HG02943 (cell line): Measurements from ENCODE around the gene PRDM8.

Source experiments
- ATAC-seq: cut with Tn5 transposase; IDR thresholded peaks from one replicate; pipeline ENCODE4 v1.9.1; 2021; ENCODE audit warnings: mild to moderate bottlenecking, low read depth, moderate library complexity; ENCODE audit not compliant: unreplicated experiment

The PRDM8 gene

DNA sequence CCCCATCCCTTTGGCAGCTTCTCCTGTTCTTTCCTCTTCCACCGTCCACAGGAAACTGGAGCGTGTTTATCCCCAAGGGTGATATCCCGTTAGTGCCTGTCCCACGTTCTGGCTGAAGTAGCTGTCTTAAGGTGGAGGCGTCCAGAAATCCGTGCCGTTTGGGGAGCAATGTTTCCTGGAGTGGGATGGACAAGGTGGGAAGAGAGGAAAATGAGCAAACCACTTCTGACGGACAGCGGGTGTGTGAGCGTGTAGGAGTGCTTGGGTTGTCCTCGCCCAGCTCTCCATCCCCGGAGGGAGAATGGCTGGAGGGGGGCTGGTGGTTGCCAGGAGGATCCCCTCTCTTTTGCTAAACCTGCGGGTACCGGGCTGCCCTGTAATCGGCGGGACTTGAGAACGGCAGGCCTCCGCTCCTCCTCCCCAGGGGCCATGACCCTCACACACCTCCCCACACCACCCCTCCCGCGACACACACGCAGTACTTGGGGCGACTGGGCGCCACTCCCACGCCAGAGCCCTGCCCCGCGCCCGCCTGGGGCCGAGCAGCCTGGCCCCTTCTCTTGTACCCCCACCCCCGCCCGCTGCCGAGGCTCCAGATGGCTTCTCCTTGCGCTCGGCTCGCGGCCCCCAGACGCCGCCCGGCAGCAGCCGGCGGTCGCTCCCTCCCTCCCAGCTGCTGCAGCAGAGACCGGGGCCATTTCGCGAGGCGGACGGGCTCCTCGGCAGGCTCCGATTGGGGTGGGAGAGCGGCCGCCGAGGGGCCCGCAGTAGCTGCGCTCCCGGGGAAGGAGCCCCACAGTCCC is 13.9 kb upstream of the PRDM8 start:
- ATAC-seq = peak; percentile 16

DNA sequence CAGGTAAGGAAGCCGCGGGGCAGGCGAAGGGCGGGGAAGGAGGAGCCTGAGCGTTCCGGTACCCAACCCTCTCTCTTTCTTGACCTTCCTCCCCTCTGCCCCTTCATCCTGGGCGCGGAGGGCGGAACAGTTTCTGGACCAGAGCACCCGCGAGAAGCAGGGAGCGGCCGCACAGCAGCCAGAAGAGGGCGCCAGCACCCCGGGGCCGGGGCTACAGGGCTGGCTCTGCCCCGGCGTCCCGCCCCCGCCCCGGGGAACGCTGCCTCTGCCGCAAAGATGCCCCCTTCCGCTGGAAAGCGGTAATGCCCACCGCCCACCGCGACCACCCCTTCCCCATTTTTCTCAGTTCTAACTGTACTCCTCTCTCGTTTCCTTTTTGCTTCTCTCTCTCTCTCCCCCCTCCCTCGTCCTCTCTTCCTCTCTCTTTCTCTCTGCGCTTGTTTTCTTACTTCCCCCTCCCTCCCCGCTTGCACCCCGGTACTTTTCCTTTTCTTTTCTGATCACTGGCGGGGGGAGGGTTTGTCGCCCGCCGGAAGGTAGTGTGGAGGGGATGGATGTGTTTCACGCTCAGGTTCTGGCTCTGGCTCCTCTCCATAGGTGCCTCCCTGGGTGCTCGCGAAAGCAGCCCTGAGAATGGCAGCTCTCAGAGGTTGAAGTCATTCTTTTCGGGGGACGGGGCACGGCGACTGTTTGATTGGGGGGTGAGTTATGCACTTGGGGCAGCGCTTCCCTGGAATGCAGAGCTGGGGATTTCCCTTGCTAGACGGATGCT is 13.1 kb upstream of the PRDM8 start:
- ATAC-seq = peak; percentile 87

DNA sequence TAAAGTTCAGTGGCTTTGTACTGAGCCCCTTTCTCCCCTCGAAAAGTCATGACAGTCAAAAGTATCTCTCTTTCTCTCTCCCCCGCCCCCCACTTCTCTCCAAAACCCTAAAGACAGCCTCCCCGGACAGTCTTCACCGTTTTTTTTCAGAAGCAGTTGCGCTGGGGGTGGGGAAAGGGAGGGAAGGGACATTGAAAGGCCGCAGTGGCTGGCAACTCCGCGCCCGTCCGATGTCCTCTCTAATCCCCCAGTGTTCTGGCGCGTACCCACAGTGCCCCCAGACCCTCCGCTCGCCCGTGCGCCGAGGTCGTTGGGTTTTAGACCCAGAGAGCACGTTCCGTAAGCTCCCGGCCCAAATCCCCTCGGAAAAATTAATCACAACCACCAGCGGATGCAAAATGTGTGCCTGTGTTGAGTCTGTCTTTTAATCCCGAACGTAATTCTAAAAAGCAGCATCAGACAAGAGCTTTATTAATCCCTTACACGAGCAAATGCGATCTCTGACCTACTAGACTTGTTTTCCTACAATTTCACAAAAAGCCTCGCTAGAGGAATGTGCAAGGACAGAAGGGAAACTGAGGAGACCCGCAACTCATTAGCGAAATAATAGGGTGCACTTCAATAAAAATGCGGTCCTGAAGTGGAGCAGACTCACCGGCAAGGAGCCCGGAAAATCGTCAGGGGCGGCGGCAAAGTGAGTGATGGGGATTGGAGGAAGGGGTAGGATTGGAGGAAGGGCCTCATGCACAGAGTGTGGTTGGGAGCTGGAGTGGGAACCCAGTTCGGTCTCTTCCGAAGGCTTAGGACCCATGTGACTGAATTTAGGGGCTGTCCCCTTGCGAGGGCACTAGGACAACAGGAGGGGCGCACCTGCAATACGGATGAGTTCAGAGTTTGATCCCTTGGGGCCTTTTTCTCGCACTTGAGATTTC is 12.2 kb upstream of the PRDM8 start:
- ATAC-seq = no peak

DNA sequence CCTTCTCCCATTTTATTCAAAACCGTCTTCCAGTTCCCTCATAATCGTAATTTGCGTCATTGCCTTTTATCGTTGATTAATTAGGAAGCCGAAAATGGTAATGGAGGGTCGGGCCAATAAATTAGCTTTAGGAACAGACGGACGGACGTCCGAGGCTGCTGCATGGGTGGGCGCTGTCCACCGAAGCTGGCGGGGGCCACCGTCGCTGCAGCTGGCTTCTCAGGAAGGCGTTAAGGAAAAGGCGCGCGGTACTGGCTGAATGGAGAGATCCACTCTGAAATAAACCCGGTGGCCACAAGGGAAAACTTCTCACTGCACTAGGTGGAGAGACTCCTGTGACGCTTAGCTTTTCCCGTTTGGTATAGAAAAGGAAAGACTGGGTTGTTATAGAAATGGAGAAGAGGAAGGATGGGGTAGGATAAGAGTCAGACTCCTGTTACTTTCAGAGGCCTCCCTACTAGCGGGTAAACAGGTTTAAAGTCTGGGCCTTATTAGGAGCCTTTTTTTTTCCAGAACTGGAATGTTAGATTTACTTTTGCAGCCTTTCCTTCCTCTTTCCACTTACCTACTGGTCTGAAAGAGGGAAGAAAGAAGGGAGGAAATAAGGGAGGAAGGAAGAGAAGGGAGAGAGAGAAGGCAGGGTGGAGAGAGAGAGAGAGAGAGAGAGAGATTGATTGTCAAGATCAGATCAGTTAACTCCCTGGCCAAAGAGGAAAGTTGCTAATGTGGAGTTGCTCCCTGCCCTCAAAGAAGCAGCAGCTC is 11.3 kb upstream of the PRDM8 start:
- ATAC-seq = no peak

DNA sequence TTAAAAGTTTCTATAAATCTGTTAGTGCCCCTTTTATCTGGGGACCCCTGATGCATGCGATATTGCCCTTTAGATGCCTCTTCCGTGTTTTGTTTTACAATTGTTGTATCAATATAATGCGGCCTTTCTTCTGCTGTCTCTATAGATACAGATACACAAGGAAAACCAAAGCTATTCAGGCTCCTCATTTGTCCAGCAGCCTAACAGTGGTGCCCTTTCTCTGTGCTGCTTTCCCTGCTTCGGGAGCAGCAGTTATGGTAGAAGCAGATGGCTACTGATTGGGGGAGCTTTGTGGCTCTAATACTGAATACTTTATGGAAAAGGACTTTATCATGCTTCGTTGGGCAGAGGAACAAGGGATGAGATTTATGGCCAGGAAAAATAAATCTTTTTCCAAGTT is 10.6 kb upstream of the PRDM8 start:
- ATAC-seq = no peak

DNA sequence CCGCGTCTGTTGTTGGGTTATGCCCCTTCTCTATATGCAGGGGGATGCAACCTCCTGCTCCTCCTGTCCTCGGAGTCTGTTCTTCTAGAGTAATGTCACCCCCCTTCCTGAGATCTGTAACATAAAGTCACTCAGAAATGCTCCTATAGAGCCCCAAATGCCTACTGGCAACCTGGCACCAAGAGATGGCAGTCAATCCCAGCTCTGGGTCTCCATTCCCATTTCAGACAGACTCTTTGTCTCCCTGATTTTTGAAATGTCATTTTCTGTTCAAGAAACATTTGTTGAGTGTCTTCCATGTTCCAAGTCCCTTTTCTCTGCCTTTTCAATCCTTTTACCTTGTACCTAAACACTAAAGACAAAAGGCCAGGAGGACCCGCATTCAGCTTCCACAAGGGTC is 9.6 kb upstream of the PRDM8 start:
- no peak for ATAC-seq

DNA sequence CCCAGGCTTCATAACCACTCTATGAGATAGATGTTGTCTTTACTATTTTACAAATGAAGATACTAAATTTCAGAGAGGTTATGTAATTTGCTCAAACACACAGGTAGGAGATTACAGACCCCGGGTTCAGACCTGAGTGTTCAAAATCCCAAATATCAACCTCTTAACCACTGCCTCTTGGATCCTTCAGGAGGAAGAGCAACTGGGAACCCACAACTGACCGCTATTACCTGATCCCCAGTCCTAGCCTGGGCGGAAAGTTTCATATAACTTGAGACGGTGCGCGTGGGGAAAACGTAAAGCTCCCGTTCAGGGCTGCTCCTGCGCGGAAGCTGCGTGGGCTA is 8.9 kb upstream of the PRDM8 start:
- ATAC-seq = no peak

DNA sequence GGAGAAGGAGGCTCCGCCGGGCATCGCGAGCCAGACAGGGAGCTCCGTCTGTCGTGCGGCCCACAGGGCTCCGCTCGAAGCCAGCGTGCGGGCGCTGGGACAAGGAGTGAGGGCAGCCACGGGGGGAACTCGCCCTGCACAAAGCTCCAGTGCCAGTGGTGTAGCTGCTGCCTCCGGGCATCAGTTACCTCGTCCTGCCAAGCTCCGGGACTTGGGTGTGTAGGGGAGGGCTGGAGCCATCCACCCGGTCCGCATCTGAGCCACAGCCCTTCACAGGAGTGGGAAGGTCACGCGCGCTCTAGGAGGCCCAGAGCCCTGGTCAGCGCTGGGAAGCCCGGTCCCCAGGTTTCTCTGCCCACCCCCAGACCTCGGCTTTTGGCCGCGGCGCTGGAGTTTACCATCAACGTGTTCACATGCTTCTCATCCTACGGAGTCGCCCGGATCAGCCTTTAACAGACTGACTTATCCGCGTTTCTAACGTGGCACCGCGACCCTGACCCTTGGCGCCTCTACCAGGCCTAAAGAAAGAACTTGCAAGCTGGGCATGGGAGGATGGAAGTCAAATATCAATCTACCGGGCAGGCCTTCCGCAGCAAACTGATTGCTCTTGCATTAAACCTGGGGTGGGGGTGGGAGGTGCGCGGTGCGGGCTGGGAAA is 8.4 kb upstream of the PRDM8 start:
- no peak for ATAC-seq

DNA sequence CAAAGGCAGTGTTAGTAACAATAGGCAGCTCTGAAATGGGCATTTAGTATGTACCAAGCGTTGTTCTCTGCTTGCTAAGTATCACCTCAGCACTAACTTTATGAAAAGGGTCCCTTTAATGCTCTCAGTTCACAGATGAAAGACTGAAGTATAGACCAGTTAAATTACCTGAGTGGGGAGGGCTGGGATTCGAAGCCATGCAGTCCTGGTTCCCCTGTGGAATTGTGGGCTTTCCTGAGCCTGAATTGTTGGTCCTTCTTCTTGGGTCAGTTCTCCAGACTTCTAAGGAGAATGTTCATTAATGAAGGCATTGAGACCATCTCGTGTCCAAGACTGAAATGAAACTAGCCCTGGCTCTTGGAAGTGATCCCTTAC is 7.7 kb upstream of the PRDM8 start:
- ATAC-seq = no peak

DNA sequence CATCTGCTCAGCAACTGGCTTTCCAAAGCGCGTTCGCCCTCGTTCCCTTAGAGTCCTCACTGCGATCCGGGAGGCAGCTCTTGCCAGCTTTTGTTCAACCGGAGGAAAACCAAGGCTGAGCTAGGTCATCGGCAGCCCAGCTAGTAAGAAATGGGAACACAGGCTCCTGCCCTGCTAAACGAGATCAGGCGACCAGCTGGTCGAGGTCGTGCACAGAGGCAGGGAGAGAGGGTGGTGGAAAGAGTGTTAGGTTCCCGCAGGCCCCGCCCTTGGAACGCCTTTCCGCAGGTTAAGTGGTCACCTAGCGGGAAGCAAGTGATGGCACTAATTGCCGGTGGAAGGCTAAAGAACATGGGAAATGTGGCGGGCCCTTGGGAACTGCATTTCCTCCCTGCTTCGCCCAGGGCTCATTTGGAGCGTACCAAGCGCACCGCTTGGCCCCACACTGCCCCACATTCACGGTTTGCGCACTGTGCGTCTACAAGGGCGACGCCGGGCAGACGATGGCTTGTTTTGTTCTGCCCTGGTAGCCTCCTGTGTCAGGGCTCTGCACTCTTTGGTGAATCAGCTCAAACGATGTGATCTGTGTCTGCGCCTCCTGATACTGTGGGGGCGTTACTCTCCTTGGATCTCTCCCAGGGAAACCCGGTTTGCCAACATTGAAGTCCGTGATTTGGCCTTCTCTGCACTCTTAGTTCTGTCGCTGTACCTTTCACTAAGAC is 7.2 kb upstream of the PRDM8 start:
- no peak for ATAC-seq

DNA sequence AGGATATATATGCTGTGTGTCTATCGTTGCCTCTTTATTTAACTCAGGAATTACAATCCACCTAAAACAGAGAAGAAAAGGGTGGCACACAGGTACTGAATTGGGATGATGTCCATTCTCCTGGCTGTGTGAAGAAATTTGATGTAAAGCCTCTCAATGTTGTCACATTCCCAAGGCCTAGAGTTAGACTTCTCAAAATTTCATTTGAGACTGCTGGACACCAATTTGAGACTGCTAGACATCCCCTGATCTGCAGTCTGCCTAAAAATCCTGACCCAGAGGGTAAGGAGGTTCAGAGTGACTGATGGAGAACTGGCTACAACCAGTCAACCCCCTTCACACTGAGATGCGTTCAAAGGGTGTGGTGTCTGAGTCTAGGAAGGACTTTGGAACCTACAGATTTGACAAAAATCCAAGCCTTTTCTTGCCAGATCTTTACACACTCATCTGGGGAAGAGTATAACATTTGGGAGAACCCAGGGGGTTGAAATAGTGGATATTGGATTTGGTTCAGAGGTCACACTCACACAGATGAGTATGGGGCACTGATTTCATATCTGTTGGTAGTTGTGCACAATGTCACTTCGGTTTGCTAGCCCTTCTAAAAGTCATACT is 4.9 kb upstream of the PRDM8 start:
- no peak for ATAC-seq

DNA sequence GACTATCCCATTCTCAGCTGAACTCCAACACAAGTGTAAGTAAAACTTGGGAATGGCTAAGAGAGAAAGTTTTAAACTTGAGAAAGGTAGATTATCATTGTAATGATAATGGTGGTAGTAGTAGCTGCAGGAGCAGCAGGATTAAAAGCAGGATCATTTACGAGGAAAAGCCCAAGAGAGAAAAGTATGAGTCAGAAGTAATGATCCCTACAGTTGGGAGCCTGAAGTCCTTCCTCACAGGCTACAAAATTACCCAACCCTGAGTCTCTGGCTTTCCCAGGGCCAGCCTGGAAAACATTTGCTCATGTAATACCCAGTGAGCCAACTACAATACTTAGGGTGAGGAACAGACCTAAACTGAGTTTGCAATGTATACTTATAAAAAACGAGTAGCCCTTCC is 4.4 kb upstream of the PRDM8 start:
- no peak for ATAC-seq

DNA sequence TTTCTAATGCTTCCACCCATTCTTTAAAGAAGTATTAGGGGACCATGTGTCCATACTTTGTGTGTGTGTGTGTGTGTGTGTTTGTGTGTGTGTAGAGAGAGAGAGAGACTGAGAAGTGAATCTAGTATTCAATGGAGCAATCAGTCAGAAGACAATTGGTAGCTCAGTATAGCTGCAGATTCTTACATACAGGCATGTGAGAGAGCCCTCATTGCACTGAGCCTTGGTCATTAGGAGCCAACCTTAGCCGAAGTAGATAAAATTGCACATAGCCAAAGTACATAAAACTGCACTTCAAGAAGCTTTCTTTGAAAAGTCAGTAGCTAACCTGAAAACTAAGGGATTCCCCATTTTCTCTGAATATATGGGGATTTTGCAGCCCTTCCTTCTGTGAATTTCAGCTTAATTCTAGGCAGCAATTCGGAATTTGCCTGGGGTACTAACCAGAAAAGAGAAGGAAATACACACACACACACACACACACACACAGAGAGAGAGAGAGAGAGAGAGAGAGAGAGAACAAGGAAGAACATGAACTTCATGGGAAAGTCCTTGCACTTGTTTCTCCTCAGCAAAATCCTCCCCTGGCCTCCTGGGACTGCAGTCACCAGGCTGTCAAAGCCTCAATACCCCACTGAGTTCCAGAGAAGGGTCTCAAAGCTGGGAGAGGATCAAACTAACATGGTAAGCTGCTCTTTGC is 1.7 kb upstream of the PRDM8 start:
- ATAC-seq = no peak

DNA sequence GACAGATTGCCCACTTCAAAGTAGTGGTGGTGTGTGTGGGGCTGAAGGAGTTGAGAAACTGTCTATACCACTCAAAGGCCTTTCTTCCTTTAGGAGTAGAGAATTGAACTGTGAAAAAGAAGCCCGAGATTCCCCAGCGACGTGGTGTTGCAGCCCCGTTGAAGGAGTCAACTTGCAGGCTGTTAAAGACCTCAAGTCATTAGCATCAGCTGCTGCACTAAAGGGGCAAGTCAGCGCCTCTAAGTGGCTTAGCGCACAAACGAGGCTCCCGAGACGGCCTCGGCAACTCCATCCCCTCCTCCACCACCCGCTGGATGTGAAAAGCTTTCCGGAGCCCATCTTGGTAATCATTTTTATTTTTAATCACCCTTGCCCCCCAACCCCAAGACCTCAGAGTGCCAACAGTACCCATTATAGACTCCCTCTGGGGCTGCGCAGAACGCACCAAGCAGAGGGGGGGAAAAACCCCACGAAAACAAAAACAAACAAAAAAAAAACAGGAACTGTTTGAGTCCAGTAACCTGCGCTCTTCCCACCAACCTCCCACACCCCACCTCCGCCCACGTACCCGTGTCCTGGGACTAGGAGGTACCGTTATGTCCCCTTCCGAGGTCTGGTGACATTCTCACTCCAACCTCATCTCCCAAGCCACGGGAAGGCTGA is 913 bp upstream of the PRDM8 start:
- ATAC-seq = no peak

DNA sequence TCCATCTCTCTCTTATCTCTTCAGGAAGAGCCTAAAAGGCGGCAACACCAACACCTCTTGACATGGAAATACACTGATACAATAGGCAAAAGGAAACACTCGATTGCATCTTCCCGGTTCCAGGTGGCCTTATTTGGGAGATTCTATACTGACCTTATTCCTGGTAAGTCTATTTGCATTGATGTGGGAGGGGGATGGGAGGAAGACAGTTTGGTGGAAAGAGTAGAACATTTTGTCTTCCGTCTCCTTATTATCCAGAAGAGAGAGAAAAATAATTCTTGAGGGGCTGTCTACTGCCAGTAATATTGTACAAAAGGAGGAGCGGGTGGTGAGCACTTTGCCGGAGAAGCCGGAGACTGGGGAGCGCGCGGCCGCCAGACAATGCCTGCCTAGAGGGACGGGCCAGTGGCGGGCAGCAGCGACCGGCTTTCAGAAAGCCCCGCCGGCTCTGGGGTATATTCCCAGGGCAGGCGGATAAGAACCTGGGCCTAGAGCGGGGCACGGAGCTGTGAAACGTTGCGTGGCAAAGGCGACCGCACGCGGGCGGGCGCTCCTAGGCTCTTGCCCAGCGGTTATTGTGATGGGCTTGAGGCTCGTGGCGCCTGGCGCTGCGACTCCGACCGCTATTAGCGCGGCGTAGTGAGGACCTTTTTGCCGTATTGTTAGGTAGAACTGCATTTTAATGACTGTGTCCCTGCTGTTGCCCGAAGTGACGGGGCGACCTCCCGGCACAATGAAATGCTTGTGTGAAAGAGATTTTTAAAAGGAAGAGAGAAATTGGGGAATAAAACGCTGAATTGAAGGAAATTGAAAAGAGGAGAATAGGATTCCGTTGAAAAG is 518 bp downstream of the PRDM8 start:
- no peak for ATAC-seq

DNA sequence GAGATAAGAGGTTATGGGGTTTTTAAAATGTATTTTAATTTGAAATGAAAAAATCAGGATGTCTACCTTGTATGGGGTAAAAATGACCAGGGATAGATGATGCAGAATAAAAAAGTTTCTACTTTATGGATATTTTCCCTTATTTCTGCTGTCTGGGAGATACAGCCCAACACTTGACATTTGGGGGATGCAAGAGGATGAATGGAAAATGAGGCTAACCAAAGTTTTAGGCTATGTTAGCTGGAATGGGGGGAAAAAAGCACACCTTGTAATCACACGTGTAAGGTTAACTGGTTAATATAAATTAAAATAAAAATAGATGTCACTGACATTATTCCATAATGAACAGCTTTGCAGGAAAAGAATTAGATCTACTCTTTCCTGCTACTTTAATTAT is 1.1 kb downstream of the PRDM8 start:
- ATAC-seq = no peak

DNA sequence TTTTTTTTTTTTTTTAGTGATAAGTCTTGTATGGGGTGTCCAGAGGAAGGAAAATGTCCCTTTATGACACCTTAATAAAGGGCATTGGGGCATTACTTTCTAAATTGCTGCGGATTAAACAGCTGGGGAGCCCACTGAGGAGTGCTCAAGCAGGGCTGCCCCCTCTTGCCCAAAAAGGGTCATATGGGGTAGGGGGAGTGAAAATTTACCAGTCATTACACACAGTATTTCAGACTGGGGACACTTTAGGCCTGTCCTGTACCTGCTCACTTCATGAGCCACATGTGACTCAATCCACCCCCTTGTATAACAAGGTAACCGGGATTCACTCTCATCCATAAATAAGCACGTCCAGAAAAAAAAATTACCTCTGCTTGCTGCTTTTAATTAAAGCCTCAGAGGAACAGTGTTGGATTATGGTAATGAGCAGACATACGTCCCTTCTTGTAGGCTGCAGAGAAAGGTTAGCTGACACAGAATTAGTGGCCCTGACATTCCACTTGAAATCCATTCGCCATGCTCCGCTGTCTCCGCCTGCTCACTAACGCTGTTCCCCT is 1.8 kb downstream of the PRDM8 start:
- ATAC-seq = no peak
